Fibroblast of peridontal ligament (primary cell): Measurements from ENCODE around the gene MROH2B.

Experiments
- DNase-seq: peaks from one replicate; pipeline ENCODE4 v3.0.0-alpha.2; 2010; ENCODE audit errors: extremely low read depth

MROH2B gene

DNA sequence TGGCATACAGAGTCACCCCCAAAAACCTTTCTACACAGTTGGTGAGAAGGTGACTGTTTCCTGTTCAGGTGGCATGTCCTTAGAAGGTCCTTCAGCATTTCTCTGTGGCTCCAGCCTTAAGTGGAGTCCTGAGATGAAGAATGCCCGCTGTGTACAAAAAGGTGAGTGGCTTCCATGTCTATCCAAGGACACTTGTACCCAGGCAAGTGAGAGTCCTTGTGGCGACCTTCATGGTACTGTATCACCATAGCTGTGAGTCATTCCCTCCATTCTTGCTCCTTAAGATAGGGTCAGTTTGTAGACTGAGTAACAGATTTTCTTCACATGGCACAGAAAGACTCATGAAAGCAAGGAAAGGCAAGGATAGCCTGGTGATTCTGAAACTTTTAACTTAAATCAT lies 98.7 kb downstream of the MROH2B start:
- no peak for DNase-seq

GRCh38 chr5:40962207-40962955 lies 108.8 kb downstream of the MROH2B start:
- no peak for DNase-seq

DNA sequence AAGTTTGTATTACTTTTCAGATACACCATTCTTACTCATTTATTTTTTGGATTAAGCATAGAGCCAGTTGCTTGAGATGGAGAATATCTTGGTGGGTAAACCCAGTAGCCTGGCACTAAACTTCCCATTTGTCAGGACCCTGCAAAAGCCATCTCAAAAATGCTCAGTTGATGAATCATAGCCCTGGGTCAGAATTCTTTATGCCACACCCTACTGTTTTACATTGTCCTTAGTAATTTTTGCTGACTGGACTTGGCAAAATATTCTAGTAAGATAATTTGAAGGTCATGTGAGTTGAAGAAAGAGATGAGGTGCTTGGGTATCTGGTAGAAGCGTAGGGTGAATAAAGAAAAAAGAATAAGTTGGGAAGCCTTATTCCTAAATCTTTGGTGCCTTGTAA lies 111.1 kb downstream of the MROH2B start:
- no peak for DNase-seq

- no peak for DNase-seq
Observed at GRCh38 chr5:40958811-40959210, 112.3 kb downstream of the MROH2B start.

- DNase-seq = no peak
Observed at GRCh38 chr5:40957048-40957447, 114.1 kb downstream of the MROH2B start.

GRCh38 chr5:40955313-40955712 lies 115.8 kb downstream of the MROH2B start:
- DNase-seq = no peak
